Left renal pelvis (tissue), 4 donors: ENCODE results near the gene LHFPL6. TPM values are rescaled to one million over a fixed set of nuclear protein-coding genes. Genes with fewer than 3 reads are reported as not detected.

Source experiments
- DNase-seq, 4 donors: peaks; one replicate each; pipeline ENCODE4 v3.0.0-alpha.2; 2013; ENCODE audit warnings: low read depth in 4 of 4, low spot score in 3 of 4
- polyA plus RNA-seq, 4 donors: library from polyadenylated mRNA; unstranded; fragments of 120-200 nt; gene quantifications; one replicate each; pipeline ENCODE4 v1.2.1, GENCODE V29; 2013; ENCODE audit not compliant: insufficient read length in 4 of 4

LHFPL6 gene
- polyA plus RNA-seq, 4 donors = 30.8 to 64.7 (median 47.4) TPM

DNA sequence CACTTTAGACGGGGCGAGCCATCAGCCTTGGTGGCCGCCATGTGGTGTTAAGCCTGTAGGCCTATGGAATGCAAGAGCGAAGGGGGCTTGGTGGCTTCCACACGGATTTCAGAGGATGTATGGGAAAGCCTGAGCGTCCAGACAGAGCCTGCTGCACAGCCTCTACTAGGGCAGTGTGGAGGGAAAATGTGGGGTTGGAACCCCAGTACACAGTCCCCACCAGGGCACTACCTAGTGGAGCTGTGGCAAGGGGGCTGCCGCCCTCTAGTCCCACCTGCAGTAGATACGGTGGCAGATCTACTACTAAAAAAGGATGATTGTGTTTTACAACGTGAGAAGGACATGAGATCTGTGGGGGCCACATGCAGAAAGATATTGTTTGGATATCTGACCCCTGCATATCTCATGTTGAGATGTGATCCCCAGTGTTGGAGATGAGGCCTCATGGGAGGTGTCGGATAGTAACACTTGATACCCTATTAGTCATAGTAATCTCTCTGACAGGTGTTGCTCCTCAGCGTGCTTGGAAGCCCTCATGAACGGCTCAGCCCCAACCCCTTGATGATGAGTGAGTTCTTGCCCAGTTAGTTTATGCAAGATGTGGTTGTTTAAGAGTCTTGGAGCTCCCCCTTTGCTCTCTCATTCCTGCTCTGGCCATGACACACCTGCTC lies 45.6 kb downstream of the LHFPL6 start:
- DNase-seq = no peak

DNA sequence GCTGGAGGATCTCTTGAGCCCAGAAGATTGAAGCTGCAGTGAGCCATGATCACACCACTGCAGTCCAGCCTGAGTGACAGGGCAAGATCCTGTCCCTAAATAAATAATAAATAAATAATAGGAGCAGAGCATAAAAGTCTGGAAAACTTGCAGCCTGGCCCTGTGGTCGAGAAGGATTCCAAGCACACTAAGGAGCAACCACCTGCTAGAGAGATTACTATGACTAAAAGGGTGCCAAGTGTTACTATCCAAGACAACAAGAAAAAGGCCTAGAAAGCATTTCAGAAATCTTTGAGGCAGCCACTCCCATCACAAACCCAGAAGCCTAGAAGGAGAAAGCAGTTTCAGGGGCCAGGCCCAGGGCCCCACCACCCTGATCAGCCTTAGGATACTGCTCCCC lies 46.1 kb downstream of the LHFPL6 start:
- DNase-seq = no peak

DNA sequence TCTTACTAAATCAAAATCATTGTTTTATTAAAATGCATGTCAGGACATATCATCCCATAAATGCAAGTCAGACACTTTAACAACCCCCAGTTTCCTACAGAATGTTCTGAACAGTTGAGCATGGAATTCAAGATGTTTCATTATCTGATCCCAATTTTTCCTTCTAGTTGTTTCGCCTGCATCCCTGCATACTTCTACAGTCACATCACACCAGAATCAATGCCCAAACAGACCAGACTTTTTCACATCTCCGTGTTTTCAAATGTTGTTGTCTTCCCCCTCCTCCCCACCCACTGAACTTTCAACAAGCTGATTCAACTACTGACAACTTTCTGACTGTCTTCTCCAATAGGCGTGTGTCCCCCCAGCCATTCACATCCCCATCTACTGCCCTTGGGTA lies 48.6 kb downstream of the LHFPL6 start:
- DNase-seq = no peak

DNA sequence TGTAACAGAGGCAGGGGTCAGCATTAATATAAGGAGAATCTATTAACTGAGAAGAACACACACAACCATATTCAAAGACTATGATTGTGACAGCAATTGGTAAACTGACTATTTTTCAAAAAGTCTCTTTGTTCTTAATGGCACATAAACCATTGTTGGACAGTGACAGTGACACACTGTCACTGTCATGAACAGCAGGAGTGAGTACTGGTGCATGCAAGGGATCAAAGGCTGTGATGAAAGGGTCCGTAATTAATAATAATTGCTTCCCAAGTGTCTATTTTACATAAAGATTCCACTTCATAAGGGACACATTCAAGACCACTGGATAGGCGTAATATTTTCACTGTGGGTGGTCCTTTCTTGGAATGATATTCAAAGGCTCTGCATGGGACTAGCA lies 50.7 kb downstream of the LHFPL6 start:
- DNase-seq = no peak

DNA sequence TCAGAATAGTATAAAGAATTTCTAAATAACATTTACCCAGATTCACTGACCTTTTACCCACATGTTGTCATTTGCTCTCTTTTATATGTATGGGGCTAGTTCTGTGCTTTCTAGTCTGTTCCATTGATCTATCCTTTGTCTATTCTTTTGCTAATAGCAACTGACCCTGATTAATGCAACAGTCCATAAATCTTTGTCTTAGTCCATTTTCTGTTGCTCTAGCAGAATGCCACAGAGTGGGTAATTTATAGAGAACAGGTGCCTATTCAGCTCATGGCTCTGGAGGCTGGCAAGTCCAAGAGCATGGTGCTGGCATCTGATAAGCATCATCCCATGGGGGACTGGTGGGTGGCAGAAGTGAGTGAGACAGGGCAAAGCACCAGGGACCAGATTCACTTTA lies 52.1 kb downstream of the LHFPL6 start:
- DNase-seq = no peak

DNA sequence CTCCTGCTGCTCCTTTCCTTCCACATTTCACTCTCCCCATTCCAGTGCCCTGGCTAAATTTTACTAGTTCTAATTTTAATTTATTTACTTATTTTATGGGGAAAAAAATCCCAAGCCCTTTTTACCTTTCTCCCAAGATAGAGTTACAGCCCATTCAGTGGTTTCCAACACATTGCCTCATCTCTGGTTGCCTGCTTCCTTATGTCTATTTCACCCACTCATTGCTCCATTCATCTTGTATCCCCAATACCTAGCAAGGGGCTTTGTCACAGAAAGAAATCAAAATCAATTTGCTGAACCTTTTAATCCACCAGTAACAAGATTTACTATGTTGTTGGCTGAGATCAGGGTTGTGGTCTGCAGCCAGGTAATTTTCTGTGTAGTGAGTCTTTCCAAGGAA lies 55.9 kb downstream of the LHFPL6 start:
- DNase-seq = no peak

DNA sequence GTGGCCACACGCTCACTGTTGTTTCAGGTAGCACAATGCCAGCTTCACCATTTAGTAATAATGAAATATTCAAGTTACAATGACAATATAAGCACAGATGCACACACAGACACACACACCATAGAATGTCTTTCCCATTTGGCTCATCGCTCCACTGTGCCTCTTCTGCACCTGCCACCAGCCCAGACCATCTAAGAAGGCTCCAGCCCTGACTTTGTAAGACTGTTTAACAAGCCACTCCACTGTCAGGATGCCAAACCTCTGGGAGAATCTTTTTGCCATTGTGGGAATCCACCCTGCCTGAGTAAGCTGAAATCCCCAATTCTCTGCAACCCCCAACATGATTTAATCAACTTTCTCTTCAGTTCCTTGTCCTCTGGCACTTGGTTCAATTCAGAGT lies 60.6 kb downstream of the LHFPL6 start:
- no peak for DNase-seq

DNA sequence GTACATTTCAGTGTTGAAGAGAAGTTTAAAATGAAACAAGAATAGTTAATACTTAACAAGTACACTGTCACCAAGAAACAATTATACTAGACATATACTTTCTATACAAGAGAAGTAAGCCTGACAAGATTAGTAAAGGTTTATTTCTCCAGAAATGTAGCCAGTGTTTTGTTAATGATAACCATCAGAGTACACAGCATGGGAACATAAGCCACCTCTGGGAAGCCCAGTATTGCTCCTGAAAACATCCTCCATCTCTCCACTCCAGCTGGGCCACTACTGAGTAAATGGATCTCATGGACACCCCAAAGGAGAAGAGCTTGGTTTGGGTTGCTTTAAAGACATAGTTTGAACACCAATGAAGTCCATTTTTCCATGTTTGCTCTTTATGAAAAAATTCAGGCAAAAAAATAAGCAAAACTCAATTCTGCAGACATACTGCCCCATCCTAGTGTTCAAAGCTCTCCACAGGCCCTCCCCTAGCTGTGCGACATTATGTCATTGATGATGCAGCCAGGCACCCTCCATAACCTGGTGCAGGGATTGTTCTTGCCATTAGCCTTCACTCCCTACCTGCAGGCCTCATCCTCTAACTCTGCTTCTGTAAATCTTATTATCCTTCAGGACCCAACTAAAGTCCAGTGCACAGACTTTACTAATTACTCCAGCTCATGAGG lies 61.9 kb downstream of the LHFPL6 start:
- no peak for DNase-seq

DNA sequence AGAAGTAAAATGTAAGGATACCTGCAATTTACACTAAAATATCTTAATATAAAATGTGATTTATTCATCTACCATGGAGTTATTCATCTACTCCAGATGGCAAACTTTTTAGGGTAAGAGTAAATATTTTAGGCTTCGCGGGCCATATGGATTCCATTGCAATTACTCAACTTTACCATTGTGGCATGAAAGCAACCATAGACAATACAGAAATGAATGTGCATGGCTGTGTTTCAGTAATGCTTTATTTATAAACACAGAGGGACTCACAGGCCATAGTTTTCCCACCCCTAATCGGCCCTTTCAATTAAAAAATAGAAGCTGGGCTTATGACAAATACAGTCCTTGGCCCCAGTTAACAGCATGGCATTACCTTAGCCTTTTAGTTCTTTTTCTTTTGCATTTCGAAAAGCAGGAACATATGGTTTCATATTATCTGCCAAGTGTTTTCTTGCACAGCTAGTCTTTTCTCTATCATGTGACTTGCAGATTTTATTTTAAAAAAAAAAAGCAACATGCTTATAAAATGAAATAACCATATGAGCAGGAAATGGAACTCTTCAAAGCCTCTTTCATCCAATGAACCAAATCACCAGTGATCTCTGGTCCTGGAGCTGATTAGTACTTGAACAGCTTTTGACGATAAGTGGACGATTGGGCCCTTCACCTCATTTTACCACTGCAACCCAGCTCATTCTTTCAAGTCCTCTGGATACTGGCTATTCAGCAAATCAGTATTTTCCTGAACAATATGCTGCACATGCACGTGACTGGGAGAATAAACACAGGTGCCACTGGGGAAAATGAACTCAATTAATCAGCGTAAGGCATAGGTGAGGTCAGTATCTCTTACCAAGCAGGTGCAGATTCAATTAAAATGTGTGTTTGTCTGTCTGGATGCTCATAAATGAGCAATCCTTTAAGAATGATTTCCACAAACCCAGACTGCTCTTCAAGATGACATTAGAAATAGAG lies 63.9 kb downstream of the LHFPL6 start:
- no peak for DNase-seq

DNA sequence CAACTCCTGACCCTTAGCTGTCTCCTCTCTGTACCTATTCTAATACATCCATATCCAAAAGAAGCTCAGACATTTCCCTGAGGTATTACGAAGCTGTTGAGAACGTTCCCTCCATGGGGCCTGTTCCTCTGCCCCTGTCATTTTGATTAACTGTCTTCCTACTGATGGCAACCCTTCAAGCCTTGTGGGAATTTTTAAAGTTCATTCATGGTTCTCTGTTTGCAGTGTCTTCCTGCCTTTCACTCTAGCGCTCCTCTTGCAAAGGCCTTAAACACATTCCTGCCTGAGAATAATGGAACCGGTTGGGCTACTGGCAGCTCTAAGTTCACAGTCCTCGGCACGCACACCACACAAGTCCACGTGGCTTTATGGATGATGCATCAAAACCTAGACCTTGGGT lies 66.1 kb downstream of the LHFPL6 start:
- no peak for DNase-seq

DNA sequence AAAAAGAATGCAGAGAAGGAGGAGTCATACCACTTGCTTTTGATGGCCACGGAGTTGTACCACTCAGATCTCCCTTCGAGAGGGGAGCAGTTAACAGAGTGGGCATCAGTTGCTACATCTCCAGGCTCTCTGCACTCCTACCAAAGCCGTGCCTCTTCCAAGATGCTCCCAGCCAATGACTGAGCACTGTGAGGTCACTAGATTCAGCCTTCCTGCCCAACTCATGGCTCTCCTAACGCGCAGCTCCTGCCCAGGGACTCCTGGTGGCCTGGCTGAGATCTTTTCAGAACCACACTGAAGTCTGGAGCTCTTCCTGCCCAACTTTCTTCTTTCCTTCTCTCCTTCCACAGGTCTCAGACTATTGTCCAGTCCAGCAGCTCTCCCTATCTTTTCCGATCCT lies 66.7 kb downstream of the LHFPL6 start:
- DNase-seq = no peak

DNA sequence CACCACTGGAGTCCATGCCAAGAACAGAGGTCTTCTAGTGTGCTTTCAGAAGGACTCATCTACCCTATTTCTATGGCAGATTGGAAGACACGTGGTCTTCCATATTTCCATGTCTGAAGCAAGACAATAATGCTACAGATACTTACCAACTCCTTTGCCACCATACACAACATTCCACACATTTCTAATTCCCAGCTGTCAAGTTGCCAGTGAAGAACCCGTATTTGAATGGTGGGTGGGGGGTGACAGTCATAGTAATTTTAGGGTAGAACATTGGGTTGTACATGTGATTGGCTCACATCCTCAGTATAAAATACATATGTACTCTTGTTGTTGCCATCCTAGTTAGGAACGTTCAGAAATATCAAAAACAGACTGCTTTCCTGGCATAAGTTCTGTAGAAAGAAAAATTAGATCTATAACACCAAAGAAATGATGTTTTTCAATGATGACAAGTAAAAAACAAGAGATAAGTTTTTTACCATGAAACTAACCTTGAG lies 69.3 kb downstream of the LHFPL6 start:
- DNase-seq = no peak

DNA sequence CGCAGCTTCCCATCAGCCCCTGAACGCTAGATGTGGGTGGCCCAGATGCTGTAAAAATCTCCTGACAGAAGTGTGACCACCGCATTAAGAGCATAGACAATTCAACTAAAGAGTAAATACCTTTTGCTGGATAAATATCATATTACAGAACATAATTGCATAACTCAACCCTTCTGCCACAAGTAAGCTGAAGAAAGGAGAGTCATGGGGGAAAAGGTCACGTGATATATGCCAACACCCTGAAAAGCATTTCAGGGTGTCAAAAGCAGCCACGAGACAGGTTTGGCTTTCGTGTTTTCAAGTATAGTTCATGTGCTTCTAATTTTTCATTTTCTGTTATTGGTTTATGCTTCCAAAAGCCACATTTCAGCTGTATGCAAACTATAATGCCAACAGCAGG lies 71.3 kb downstream of the LHFPL6 start:
- no peak for DNase-seq

DNA sequence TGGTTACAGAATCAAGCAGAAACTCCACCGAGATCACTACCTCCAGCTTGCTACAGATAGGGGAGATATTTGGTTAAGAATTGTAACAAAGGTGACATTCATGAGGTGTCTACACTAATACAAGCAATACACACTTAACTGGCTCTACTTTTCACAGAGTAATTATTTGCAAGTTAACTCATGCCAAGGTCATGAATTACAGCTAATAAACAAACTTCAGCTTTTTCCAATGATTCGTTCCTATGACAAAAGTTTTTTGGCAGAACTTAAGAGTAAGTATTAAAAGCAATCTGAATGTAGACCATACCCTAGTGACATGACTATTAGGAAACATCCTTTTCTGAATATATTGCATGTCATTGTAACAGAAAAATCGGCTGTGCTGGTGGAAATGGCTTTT lies 72.1 kb downstream of the LHFPL6 start:
- DNase-seq = no peak

DNA sequence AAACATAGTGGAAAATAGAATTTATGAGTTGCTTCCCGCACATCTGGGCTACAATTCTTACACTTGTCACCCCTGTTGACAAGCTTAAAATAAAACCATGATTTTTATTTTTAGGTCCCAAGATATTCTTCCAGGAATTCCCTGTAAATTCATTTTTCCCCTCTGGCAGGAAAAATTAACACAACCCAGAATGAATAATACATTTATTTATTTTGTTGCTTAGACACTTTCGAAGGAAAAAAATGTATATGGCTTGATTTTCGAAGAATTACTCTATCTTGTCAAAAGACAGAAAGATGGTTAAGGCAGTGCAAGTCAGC lies 74.4 kb downstream of the LHFPL6 start:
- DNase-seq = no peak

DNA sequence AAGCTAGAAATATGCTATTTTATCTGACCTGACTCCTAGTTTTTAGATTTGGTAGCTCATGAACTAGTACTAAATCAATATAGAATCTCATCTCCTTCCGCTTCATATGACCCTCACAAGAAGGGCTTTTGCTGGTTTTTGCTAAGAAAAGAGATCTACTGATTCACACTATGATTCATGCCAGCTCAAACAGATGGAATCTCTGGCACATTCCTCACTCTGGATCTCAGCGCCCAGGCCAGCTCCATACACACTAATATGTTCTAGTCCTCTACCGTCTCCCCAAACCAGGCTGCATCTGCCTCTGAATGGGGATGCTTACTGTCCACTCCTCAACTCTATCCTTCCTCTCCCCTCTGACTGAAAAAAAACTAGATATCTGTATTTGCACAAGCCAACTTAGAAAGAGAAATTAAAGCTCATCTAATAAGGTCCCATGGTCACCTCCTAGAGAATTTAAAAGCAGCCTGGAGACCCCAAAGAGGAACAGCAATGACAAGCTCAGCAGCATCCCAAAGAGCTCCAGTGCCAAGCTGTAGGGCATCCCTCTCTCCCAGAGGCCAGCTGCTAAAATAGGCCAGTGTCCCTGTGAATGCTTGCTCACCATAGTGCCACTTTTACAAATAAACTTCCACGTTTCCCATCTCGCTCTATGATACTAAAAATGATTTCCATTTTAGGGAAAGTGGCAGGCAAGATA lies 74.9 kb downstream of the LHFPL6 start:
- DNase-seq = no peak

DNA sequence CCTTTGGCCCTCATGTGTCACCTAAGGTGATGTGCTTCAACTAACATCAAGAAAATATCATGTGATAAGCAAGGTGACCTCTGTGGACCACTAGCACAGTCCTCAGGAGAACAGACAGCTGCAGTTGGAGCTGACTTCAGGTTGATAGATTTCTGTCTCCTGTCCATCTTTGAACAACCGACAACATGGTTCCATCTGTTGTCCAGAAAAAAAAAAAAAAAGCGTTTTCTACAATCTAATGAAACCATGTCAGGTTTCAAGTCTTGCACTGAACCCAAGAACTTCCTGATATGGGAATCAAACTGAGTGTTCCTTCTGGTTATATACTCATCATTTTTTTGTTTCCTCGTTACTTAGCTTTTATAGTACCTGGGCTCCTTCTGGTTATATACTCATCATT lies 75.7 kb downstream of the LHFPL6 start:
- DNase-seq = no peak

DNA sequence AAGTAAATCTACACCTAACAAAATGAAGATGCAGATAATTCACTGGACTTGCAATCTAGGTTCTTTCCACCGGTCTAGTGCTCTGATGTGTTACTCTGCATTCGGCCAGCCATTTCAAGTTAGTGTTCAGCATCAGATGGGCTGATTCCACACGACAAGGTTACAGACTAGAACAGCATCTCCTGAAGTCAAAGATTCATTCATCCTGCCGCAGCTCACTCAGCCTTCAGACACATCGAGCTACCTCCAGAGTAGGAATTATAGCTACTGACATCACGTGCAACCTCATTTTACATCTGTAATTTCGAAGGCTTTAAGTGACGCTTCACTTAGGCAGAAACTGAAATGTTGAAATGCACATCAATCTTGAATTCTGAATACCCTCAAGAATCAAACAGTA lies 76.5 kb downstream of the LHFPL6 start:
- no peak for DNase-seq

DNA sequence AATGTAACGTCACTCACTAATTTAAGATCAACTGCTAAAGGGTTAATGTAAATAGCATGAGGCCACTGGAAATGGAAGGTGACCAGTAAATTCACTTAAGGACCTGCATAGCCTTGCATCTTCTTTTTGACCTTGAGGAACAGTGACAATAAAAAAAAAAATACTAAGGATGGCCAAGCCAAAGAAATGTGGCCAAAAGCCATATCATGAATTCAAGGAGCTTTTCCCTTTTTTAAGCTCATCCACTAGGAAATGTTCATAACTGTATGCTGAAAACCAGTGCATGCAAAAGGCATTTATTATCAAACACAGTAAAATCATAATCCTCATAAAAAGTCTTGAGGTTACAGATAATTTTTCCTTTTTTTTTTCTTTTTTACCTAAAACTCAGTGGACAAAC lies 77.5 kb downstream of the LHFPL6 start:
- DNase-seq = no peak

DNA sequence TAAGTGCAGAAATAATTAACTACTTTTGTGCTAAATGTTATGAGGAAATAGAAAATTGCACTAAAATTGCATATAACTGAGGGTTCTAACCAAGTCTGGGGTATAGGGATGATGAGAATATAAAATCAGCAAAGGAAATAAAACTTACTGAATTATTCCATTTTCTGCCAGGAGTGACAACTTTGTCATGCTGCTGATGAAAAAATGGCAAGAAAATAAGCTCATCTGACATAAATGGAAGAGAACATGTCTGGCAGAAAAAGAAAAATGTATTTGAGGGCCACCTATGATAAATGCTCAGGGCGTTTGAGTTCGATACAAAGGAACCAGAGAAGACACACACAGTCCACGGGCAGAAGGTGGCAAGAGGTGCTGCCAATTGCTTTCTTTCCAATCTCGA lies 78.2 kb downstream of the LHFPL6 start:
- no peak for DNase-seq

DNA sequence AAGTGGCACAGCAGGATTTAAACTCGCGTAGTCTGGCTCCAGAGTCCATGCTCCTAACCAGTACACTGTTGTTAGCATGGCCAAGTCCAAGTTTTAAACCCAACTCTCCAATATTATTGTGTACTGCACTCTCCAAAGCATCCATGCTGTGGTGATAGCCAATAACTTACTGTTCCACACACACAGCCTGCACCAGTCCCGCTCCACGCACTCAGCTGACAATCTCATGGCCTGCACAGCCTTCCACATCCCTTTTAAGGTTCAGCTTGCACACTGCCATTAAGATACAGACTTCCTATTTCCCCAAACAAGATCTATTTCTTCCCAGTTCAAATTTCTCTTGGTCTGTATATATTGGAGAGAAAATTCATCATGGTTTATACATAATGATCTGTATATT lies 80.7 kb downstream of the LHFPL6 start:
- no peak for DNase-seq
